GM18909 (cell line): ENCODE data around the gene TRAF3IP3.
A peak's percentile ranks its signal among the peaks of the same experiment; 100 is the strongest.

ENCODE experiments used
- ATAC-seq: cut with Tn5 transposase; IDR thresholded peaks from one replicate; pipeline ENCODE4 v1.9.1; 2021; ENCODE audit warnings: mild to moderate bottlenecking; ENCODE audit not compliant: unreplicated experiment, poor library complexity

TRAF3IP3 gene

GRCh38 chr1:209819058-209819457 lies 63.2 kb downstream of the TRAF3IP3 start:
- ATAC-seq: no peak

- ATAC-seq: no peak
Measured at GRCh38 chr1:209820986-209821385, 65.1 kb downstream of the TRAF3IP3 start.

- ATAC-seq: no peak
Measured at GRCh38 chr1:209822706-209823105, 66.9 kb downstream of the TRAF3IP3 start.

- peak; percentile 40 for ATAC-seq
Measured at GRCh38 chr1:209823143-209824041, 67.5 kb downstream of the TRAF3IP3 start.

- no peak for ATAC-seq
Measured at GRCh38 chr1:209825591-209826434, 70.0 kb downstream of the TRAF3IP3 start.

- peak; percentile 93 for ATAC-seq
Measured at GRCh38 chr1:209827384-209828262, 71.8 kb downstream of the TRAF3IP3 start, which contains the start of gene UTP25. TSS of gene UTP25 (plus strand) at chr1:209827972. CDS start at chr1:209828064, 92 bp downstream.

GRCh38 chr1:209829716-209830115 lies 73.9 kb downstream of the TRAF3IP3 start:
- ATAC-seq: no peak

- ATAC-seq: no peak
Measured at GRCh38 chr1:209830722-209831121, 74.9 kb downstream of the TRAF3IP3 start.

GRCh38 chr1:209831615-209832014 lies 75.8 kb downstream of the TRAF3IP3 start:
- ATAC-seq: no peak
